Neural progenitor cell (in vitro differentiated cells): ENCODE data around the gene COL19A1.

Experiments used
- EZH2 ChIP-seq: fragments of 200-600 bp; sonication (generic); IDR thresholded peaks from 2 replicates; pipeline ENCODE4 v1.6.1; 2017; ENCODE audit warnings: antibody characterized with exemption, mild to moderate bottlenecking, moderate library complexity
- EZH2phosphoT487 ChIP-seq: fragments of 200-600 bp; sonication (generic); IDR thresholded peaks from 2 replicates; pipeline ENCODE4 v1.6.1; 2017; ENCODE audit warnings: antibody characterized with exemption
- TF ChIP-seq, protein P1 (sequence below): fragments of 200-600 bp; sonication (generic); IDR thresholded peaks from 2 replicates; pipeline ENCODE4 v1.5.1; 2017; ENCODE audit warnings: antibody characterized with exemption, mild to moderate bottlenecking

DNA sequence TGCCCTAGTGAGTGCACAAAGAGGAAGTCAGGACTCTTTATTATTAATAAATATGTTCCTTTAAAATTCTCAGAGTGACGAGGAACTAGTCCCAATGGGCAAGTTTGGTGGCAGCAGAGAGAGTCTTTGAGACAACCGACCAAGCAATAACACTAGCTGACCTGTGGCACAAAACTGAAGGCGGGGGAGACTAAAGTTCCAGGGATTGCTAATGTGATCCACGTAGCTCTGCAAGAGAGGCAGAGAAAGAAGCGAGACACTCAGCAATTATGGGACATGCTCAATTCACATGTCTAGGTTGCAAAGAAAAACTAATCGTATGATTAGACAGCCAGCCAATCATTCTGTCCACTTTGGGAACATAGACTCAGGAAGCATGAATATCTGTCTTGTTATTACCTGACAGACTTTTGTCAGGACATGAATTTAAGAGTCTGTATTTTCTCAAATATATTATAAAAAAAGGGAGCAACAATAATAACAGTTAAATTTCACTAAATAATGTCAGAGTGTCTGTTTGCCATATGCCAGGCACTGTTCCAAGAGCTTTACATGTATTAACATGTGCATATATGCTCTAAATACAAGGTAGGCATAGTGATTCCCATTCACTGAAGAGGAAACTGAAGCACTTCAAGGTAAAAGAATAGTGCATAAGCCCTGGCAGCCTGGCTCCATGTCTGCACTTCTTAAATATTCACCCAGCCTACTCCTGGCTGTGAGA lies 355.5 kb downstream of the COL19A1 start:
- TF ChIP-seq, protein P1, sequence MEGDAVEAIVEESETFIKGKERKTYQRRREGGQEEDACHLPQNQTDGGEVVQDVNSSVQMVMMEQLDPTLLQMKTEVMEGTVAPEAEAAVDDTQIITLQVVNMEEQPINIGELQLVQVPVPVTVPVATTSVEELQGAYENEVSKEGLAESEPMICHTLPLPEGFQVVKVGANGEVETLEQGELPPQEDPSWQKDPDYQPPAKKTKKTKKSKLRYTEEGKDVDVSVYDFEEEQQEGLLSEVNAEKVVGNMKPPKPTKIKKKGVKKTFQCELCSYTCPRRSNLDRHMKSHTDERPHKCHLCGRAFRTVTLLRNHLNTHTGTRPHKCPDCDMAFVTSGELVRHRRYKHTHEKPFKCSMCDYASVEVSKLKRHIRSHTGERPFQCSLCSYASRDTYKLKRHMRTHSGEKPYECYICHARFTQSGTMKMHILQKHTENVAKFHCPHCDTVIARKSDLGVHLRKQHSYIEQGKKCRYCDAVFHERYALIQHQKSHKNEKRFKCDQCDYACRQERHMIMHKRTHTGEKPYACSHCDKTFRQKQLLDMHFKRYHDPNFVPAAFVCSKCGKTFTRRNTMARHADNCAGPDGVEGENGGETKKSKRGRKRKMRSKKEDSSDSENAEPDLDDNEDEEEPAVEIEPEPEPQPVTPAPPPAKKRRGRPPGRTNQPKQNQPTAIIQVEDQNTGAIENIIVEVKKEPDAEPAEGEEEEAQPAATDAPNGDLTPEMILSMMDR: no peak
- TF ChIP-seq EZH2phosphoT487 (no peak), EZH2 (no peak)
